Erythroblast (primary cell): ENCODE measurements around the gene UIMC1.

ENCODE experiments used
- GATA1 ChIP-seq: IDR thresholded peaks from 2 replicates; pipeline ENCODE4 v1.6.1; 2011; ENCODE audit warnings: low read depth, mild to moderate bottlenecking, control low read depth, low read length, moderate library complexity
- POLR2A ChIP-seq: IDR thresholded peaks from 2 replicates; pipeline ENCODE4 v1.6.1; 2011; ENCODE audit warnings: mild to moderate bottlenecking, low read length

DNA sequence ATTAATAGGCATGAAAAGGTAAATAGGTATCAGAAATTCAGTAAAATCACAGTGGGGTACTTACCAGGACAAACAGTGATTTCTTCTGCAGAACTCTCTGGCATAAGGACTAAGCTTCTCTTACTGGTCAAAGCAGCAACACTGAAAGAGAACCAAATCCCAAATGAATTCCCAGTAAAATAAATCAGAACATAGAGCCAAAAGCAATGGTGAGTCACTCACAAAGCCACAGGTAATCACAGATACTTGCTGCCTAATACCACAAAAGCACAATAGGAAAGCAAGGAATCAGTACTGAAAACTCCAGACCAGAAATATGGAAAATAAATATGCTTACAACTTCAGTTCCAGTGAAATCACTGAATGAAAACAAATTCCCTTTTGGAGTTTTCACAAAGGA, 50.7 kb downstream of the UIMC1 start:
- TF ChIP-seq POLR2A = no peak
- TF ChIP-seq GATA1 = no peak
